ENCODE data around the gene ZBTB9.
"Not testable (repeated sequence)": the region's sequence is repeated elsewhere in the genome, so short reads cannot be mapped to it uniquely, and the experiment has no call there.

ZBTB9 gene

GRCh38 chr6:33466075-33466735 lies 11.8 kb downstream of the ZBTB9 start:
- DNase-seq (ENCODE audit: low read depth in 2 of 2), result no peak

- no peak for DNase-seq (ENCODE audit: low read depth in 2 of 2)
Observed at GRCh38 chr6:33467091-33467490, 12.7 kb downstream of the ZBTB9 start.

- no peak for DNase-seq (ENCODE audit: low read depth in 2 of 2)
Observed at GRCh38 chr6:33469661-33470060, 15.3 kb downstream of the ZBTB9 start.

GRCh38 chr6:33477864-33478263 lies 23.5 kb downstream of the ZBTB9 start:
- no peak for DNase-seq (ENCODE audit: low read depth in 2 of 2)

GRCh38 chr6:33481192-33481591 lies 26.8 kb downstream of the ZBTB9 start:
- DNase-seq (ENCODE audit: low read depth in 2 of 2), result no peak

- DNase-seq (ENCODE audit: low read depth in 2 of 2), result not testable (repeated sequence)
Observed at GRCh38 chr6:33482620-33483019, 28.2 kb downstream of the ZBTB9 start.

- no peak for DNase-seq (ENCODE audit: low read depth in 2 of 2)
Observed at GRCh38 chr6:33483678-33484077, 29.3 kb downstream of the ZBTB9 start.

- DNase-seq (ENCODE audit: low read depth in 2 of 2), result not testable (repeated sequence)
Observed at GRCh38 chr6:33484673-33485262, 30.4 kb downstream of the ZBTB9 start.

- not testable (repeated sequence) for DNase-seq (ENCODE audit: low read depth in 2 of 2)
Observed at GRCh38 chr6:33485680-33486079, 31.3 kb downstream of the ZBTB9 start.

GRCh38 chr6:33488339-33488738 lies 34.0 kb downstream of the ZBTB9 start:
- DNase-seq (ENCODE audit: low read depth in 2 of 2), result no peak

GRCh38 chr6:33490198-33490597 lies 35.8 kb downstream of the ZBTB9 start:
- DNase-seq (ENCODE audit: low read depth in 2 of 2), result no peak

- no peak for DNase-seq (ENCODE audit: low read depth in 2 of 2)
Observed at GRCh38 chr6:33490621-33491020, 36.2 kb downstream of the ZBTB9 start.

GRCh38 chr6:33492093-33492492 lies 37.7 kb downstream of the ZBTB9 start:
- no peak for DNase-seq (ENCODE audit: low read depth in 2 of 2)

- DNase-seq (ENCODE audit: low read depth in 2 of 2), result no peak
Observed at GRCh38 chr6:33497157-33497556, 42.8 kb downstream of the ZBTB9 start.

GRCh38 chr6:33502486-33502885 lies 48.1 kb downstream of the ZBTB9 start:
- DNase-seq (ENCODE audit: low read depth in 2 of 2), result no peak

GRCh38 chr6:33504486-33504885 lies 50.1 kb downstream of the ZBTB9 start:
- no peak for DNase-seq (ENCODE audit: low read depth in 2 of 2)

- no peak for DNase-seq (ENCODE audit: low read depth in 2 of 2)
Observed at GRCh38 chr6:33505548-33506370, 51.4 kb downstream of the ZBTB9 start.

All from stimulated activated CD8-positive, alpha-beta memory T cell treated with anti-CD3 and anti-CD28 coated beads, Interleukin-7, amount 100 ng/mL, for 1 hour (primary cell).